ENCODE results near the gene CSHL1. TPM values are rescaled to one million over a fixed set of nuclear protein-coding genes. Genes with fewer than 3 reads are reported as not detected.

Gene CSHL1
- total and polyA plus RNA-seq, 9 of the 15 experiments (the other 6 are each of a cell fraction or from before 2014, with no cell fraction given) = not detected

GRCh38 chr17:63960430-63960829 lies 49.4 kb upstream of the CSHL1 start:
- FAIRE-seq = no peak
- Histone ChIP-seq H3K9me3 (replicated peaks; ENCODE audit: control insufficient read depth, insufficient read depth, low read depth, low read length) (no peaks in the 10 kb centered on the region), H3K27ac (ENCODE audit: extremely low read depth, low read depth, low read length) (no peak overlapping the region; the same call in 2 of the 3 replicates), H4K20me1 (replicated peaks; ENCODE audit: control insufficient read depth, insufficient read depth, low read length) (no peaks in the 10 kb centered on the region), H3K4me1 (replicated peaks in 1 of 2; ENCODE audit: control insufficient read depth in 2 of 2, insufficient read depth in 2 of 2, low read length in 2 of 2) (peaks cover 15 to 26% of the 10 kb centered on the region in 2 experiments), H3K9ac (ENCODE audit: insufficient read depth in 1 of 2, low read depth in 2 of 2, low read length in 2 of 2) (peak overlapping the region; percentile 17 to 66; a peak in 3 of 4 replicates), H3K36me3 (ENCODE audit: control insufficient read depth, insufficient read depth, low read length) (no peaks in the 10 kb centered on the region), H3K4me3 (peak overlapping the region; percentile 23; the same call in 1 of the 2 replicates), H3K4me2 (ENCODE audit: insufficient read depth, low read length) (peak overlapping the region; percentile 89), H3K27me3 (ENCODE audit: control insufficient read depth in 2 of 2, insufficient read depth in 2 of 2, low read length in 2 of 2) (0 out of 5 replicates have a peak, but pooled peaks cover 0 to 3% of the 10 kb centered on the region in 2 experiments), H2AFZ (ENCODE audit: low read depth, low read length) (no peak overlapping the region), H3K79me2 (ENCODE audit: control insufficient read depth, insufficient read depth, low read length) (no peaks in the 10 kb centered on the region), H3K9me1 (ENCODE audit: control insufficient read depth, insufficient read depth, low read length) (peaks cover 2% of the 10 kb centered on the region)
- intact Hi-C loops (cut with micrococcal nuclease) = no loop called here
- POLR2A ChIA-PET = no interaction called here
- in situ Hi-C loops (cut with MboI) = no loop called here
- CTCF ChIA-PET (ENCODE audit: low intra/inter-chr PET ratio) = no interaction called here
- no peak for ATAC-seq
- TSS peak; percentile 62 for BruUV-seq (replicated peaks)
- no peak for DNase-seq (ENCODE audit: extremely low read depth in 1 of 4, low spot score in 3 of 4)
- WGBS (ENCODE audit: insufficient coverage, low coverage, missing lambda C conversion rate) = 21% methylated on average over 7 of the region's 7 CpGs
- no peak for TF ChIP-seq CXXC5 (CRISPR knock-in tag; IDR thresholded peaks at IDR 0.05)
- peak; percentile 29; the same call in 1 of the 2 replicates for TF ChIP-seq ARID4B (CRISPR knock-in tag; IDR thresholded peaks at IDR 0.05)
- no peak for TF ChIP-seq XRCC5 (IDR thresholded peaks at IDR 0.05; ENCODE audit: low read depth, low read length)
- TF ChIP-seq HDAC3 (IDR thresholded peaks at IDR 0.05; ENCODE audit: borderline replicate concordance, partially characterized antibody) = no peak
- TF ChIP-seq ARHGAP35 (IDR thresholded peaks at IDR 0.05; ENCODE audit: partially characterized antibody) = no peak
- peak; percentile 43; the same call in 1 of the 2 replicates for TF ChIP-seq RBFOX2 (IDR thresholded peaks at IDR 0.05; ENCODE audit: low read depth, low read length)
- no peak for TF ChIP-seq TAF15 (IDR thresholded peaks at IDR 0.05; ENCODE audit: low read depth, low read length)
- TF ChIP-seq, protein P1, sequence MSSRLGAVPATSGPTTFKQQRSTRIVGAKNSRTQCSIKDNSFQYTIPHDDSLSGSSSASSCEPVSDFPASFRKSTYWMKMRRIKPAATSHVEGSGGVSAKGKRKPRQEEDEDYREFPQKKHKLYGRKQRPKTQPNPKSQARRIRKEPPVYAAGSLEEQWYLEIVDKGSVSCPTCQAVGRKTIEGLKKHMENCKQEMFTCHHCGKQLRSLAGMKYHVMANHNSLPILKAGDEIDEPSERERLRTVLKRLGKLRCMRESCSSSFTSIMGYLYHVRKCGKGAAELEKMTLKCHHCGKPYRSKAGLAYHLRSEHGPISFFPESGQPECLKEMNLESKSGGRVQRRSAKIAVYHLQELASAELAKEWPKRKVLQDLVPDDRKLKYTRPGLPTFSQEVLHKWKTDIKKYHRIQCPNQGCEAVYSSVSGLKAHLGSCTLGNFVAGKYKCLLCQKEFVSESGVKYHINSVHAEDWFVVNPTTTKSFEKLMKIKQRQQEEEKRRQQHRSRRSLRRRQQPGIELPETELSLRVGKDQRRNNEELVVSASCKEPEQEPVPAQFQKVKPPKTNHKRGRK (tag; IDR thresholded peaks at IDR 0.05) = no peak
- TF ChIP-seq CBX2 (IDR thresholded peaks at IDR 0.05; ENCODE audit: insufficient read depth, low read length, poor library complexity, severe bottlenecking) = no peak
- TF ChIP-seq, protein P2, sequence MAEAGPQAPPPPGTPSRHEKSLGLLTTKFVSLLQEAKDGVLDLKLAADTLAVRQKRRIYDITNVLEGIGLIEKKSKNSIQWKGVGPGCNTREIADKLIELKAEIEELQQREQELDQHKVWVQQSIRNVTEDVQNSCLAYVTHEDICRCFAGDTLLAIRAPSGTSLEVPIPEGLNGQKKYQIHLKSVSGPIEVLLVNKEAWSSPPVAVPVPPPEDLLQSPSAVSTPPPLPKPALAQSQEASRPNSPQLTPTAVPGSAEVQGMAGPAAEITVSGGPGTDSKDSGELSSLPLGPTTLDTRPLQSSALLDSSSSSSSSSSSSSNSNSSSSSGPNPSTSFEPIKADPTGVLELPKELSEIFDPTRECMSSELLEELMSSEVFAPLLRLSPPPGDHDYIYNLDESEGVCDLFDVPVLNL (CRISPR knock-in tag; IDR thresholded peaks at IDR 0.05; ENCODE audit: low read depth) = no peak
- no peak for TF ChIP-seq MNT (conservative IDR thresholded peaks at IDR 0.05)
- TF ChIP-seq SIRT6 (IDR thresholded peaks at IDR 0.05; ENCODE audit: low read depth, low read length) = no peak
- no peak for TF ChIP-seq HNRNPH1 (optimal IDR thresholded peaks at IDR 0.05; ENCODE audit: low read depth, low read length)
- no peak for TF ChIP-seq PHTF2 (CRISPR knock-in tag; IDR thresholded peaks at IDR 0.05)

Data from K562 (cell line).